Measurements from ENCODE around the gene CDH12. TPM values are rescaled to one million over a fixed set of nuclear protein-coding genes. Genes with fewer than 3 reads are reported as not detected.

The CDH12 gene
- polyA plus RNA-seq, 2 of the 4 experiments (the other 2 are of a cell fraction), result 0.04 TPM; not detected in 1

- TF ChIP-seq ZNF302 (CRISPR knock-in tag; IDR thresholded peaks at IDR 0.05), result no peak
- no peak for TF ChIP-seq USF2 (IDR thresholded peaks at IDR 0.05)
Measured at GRCh38 chr5:22793463-22793862, 59.7 kb downstream of the CDH12 start (continued).

GRCh38 chr5:22787807-22788206 lies 65.3 kb downstream of the CDH12 start:
- ChIA-PET POLR2A (no interaction called here), CTCF (no interaction called here)
- FAIRE-seq (no peak), ATAC-seq (no peak), DNase-seq (ENCODE audit: low read depth in 1 of 2, low spot score in 1 of 2) (no peak)
- Histone ChIP-seq H3K4me2 (no peak overlapping the region), H3K4me1 (no peaks in the 10 kb centered on the region), H3K9me3 (no peaks in the 10 kb centered on the region), H3K27ac (no peak overlapping the region), H3K4me3 (no peak overlapping the region)
- 10% methylated on average over 1 of the region's 1 CpG for WGBS (ENCODE audit: missing lambda C conversion rate)
- no peak for TF ChIP-seq PBX3 (IDR thresholded peaks at IDR 0.05)
- TF ChIP-seq RCOR1 (IDR thresholded peaks at IDR 0.05; ENCODE audit: low read depth, low read length), result no peak
- TF ChIP-seq ZC3H11A (IDR thresholded peaks at IDR 0.05), result no peak
- TF ChIP-seq HEYL (CRISPR knock-in tag; IDR thresholded peaks at IDR 0.05), result no peak
- no peak for TF ChIP-seq NPAS2 (CRISPR knock-in tag; IDR thresholded peaks at IDR 0.05; ENCODE audit: borderline replicate concordance)
- no peak for TF ChIP-seq NR3C1 (IDR thresholded peaks at IDR 0.05)

GRCh38 chr5:22787398-22787797 lies 65.7 kb downstream of the CDH12 start:
- WGBS (ENCODE audit: missing lambda C conversion rate), result 38% methylated on average over 5 of the region's 5 CpGs
- no peak for FAIRE-seq
- H3K4me3 ChIP-seq, result no peak overlapping the region
- H3K4me1 ChIP-seq, result no peaks in the 10 kb centered on the region
- POLR2A ChIA-PET, result no interaction called here
- TF ChIP-seq ELK1 (IDR thresholded peaks at IDR 0.05; ENCODE audit: low read depth, low read length) (no peak), NFE2L2 (conservative IDR thresholded peaks at IDR 0.05; ENCODE audit: low read length) (no peak), SMC3 (IDR thresholded peaks at IDR 0.05) (no peak), GATA3 (IDR thresholded peaks at IDR 0.05; ENCODE audit: borderline replicate concordance) (no peak), CEBPB (IDR thresholded peaks at IDR 0.05) (no peak), ESRRA (IDR thresholded peaks at IDR 0.05; ENCODE audit: borderline replicate concordance, low read length) (no peak), JUNB (IDR thresholded peaks at IDR 0.05) (no peak), EHMT2 (IDR thresholded peaks at IDR 0.05; ENCODE audit: low read depth) (no peak), TP53 (CRISPR knock-in tag; IDR thresholded peaks at IDR 0.05) (no peak), JUN (IDR thresholded peaks at IDR 0.05) (no peak), KDM5A (IDR thresholded peaks at IDR 0.05) (no peak), KDM1A (IDR thresholded peaks at IDR 0.05; ENCODE audit: low read depth) (no peak), MAZ (IDR thresholded peaks at IDR 0.05; ENCODE audit: borderline replicate concordance, low read depth, low read length) (no peak), MYC (IDR thresholded peaks at IDR 0.05; ENCODE audit: borderline replicate concordance, low read length) (no peak), FOSL2 (IDR thresholded peaks at IDR 0.05) (no peak), FOSL2 (CRISPR knock-in tag; IDR thresholded peaks at IDR 0.05) (no peak), ZC3H11A (IDR thresholded peaks at IDR 0.05) (no peak), BHLHE40 (IDR thresholded peaks at IDR 0.05; ENCODE audit: low read depth, low read length) (no peak), NR3C1 (IDR thresholded peaks at IDR 0.05) (no peak), FOXS1 (CRISPR knock-in tag; IDR thresholded peaks at IDR 0.05) (no peak), POLR2A (IDR thresholded peaks at IDR 0.05; ENCODE audit: low read length) (no peak)
- DNase-seq (ENCODE audit: low read depth in 1 of 2, low spot score in 1 of 2), result no peak
- no peak overlapping the region for H3K4me2 ChIP-seq
- CTCF ChIA-PET, result no interaction called here
- H3K27ac ChIP-seq, result no peak overlapping the region
- no peaks in the 10 kb centered on the region for H3K9me3 ChIP-seq
- no peak for ATAC-seq
